Stimulated activated CD8-positive, alpha-beta memory T cell treated with anti-CD3 and anti-CD28 coated beads, Interleukin-15, amount 100 ng/mL, for 48 hours (primary cell): ENCODE measurements around the gene LHX6.

Source experiments
- DNase-seq, 2 donors: peaks; one replicate each; pipeline ENCODE4 v3.0.0-alpha.2; 2020; ENCODE audit warnings: low read depth in 2 of 2

LHX6 gene

DNA sequence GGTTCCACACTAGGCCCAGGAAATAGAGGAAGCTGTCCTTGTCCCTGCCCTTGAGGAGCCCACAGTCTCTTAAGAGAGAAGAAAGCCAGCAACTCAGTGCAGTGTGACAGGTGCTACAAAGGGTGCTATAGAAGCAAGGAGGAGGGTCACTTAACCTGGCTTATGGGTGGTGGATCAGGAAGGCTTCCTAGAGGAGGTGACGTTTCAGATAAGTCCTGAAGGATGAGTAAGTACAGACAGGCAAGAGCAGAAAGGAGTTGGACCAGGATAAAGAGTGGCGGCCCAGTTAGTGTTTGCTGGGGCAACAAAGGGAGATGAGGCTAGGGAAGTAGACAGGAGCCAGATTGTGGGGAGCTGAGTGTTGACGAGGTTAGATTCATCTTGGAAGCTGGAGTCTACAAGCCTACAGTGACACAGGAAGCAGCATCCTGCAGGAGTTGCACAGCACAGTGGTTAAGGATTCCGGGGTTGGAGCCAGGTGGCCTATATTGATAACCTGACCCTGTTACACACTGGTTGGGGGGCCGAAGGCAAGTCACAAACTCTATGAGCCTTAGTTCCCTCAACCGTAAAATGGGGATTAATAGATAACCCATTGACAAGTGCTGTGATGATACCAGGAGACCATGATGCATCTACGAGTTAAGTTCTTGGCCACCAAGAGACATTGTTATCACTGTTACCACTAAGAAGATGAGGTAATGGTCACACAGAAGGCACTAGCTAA is 5.4 kb upstream of the LHX6 start:
- no peak for DNase-seq

DNA sequence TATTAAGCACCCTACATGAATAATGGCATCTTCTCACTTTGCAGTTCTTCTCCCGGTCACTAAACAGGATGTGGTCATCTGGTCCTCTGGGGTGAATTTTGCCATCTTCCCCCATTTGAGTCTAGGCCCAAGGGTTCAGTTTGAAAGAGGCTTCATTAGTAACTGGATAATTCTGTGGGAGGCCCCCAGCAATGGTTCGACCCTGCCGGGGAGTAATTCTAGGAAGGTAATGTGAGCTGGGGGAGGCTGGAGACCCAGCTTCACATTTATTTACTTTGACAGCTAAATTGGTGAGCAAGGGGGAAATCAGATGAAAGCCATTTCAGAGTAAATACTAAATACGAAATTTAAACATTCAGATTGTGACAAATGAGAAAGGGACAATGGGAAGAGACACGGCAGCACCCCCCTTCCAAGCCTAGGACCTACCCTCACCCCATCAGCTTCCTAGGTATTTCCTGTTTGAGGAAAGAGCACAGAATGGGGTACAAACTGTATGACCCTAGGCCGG is 4.1 kb upstream of the LHX6 start:
- no peak for DNase-seq

GRCh38 chr9:122229485-122229837 is 704 bp upstream of the LHX6 start:
- DNase-seq: no peak

DNA sequence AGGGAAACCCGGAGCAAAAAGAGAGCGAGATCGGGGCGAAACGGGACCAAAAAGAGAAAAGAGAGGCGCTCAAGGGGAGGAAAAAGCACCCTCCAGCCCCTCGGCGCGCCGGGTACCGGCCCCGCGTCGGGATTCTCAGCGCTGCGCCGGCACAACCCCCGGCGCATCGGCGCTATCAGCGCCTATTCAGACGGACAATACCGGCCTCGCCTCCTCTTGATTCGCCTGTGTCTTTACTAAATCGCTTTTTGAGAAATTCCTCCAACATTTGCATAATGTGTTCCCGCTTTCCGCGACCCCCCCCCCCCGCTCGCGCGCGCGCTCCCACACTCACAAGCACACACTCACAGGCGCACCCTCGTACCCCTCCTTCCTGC is 578 bp downstream of the LHX6 start:
- no peak for DNase-seq

GRCh38 chr9:122227575-122227900 is 1.2 kb downstream of the LHX6 start:
- DNase-seq: no peak

DNA sequence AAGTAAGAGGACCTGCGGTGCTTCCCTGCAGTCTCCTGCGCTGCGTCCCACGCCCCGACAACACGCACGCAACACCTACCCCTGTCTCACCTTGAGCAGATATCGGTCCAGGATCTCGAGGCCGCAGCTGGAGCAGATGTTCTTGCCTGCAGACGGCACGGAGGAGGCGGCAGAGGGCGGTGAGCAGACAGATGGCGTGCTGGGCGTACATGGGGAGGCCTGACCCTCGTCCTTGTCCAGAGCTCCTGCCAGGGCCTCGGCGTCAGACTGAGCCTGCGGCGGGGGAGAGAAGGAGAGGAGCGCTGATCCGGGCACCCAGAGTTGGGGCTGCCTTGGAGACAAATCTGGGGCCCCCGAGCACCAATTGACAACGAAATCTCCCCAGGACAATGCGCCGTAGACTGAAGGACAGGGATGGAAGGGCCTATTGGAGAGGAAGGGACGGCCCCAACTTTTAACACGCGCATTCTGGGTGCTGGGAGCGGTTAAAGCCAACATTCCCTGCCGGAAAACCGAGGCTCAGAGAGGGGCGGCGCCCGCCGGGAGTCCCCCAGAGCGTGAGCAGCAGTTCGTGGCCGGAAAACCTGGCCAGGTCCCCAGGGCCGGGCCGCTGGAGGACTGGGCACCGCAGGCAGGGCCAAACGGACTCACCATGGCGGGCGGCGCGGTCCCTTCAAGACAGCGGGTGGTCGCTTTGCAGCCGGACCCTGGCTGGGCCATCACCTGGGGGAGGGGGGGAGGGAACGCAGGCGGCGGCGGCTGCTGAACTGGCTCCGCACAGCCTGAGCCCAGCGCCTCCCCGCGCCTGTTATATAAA is 1.8 kb downstream of the LHX6 start:
- DNase-seq: no peak

DNA sequence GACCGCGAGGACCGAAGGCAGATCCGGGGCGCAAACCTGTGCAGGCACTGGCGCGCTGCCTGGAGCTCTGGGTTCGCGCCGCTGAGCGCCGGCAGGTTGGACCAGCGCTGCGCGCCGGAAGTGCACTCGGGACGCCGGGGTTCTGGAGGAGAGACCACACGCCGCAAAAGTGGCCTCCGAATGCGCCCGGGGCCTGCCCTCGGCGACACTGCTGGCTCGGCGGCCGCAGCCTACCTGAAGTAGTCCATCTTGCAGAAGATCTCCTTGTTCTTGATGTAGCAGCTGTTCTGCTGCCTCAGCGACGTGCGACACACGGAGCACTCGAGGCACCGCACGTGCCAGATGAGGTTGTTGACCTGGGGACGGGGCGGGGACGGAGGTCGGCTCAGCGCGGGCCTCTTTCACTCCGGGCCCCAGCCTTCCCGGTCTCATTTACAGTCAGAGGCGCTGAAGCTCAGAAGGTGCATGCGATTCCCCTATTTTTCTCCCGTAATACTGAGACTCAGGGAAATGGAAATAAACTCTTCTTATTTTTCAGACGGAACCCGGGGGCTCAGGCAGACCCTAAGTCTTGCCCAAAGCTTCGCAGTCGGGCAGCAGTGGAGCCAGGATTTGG is 2.5 kb downstream of the LHX6 start:
- no peak for DNase-seq

GRCh38 chr9:122225312-122226141 is 3.2 kb downstream of the LHX6 start:
- no peak for DNase-seq

- DNase-seq: no peak
Observed at GRCh38 chr9:122223435-122223834, 5.3 kb downstream of the LHX6 start.

DNA sequence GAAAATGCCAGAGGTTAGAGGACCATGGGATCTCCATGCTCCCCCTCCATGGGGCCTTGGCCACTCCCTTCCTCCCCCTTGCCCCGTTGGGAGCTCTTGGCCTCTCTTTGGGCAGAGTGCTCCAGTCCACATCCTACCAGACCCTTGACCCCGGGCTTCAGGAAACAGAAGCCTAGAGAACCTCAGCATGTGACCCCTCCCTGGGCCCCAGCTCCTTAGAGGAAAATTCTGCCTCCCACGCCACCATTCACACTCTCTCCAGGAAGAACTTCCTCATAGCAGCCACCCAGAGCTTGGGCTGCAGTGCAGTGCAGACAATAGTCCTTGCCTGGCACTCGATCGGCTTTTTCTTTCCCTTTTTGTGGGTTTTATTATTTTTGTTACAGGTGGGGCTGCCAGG is 6.0 kb downstream of the LHX6 start:
- no peak for DNase-seq

GRCh38 chr9:122221183-122221811 is 7.5 kb downstream of the LHX6 start:
- DNase-seq: no peak

GRCh38 chr9:122220673-122221182 is 8.0 kb downstream of the LHX6 start:
- no peak for DNase-seq

- no peak for DNase-seq
Observed at GRCh38 chr9:122219856-122220672, 8.7 kb downstream of the LHX6 start.

GRCh38 chr9:122218935-122219855 is 9.6 kb downstream of the LHX6 start:
- no peak for DNase-seq

GRCh38 chr9:122218071-122218934 is 10.5 kb downstream of the LHX6 start:
- DNase-seq: no peak

DNA sequence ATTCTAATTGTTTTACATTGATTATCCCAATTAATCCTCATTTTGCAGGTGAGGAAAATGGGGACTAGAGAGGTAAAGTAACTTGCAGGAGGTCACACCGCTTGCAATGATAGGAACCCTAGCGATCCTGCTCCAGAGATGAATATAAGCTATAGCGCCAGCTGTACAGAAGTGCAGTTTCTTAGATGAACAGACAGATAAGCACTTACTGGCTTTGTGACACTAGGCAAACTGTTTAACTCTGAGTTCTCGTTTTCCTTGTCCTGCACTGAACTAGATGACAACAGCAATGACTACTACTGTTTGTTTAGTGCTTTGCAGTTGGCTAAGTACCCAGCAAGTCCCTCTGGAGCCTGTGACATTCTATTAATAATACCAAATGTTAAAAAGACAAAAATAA is 11.1 kb downstream of the LHX6 start:
- no peak for DNase-seq

DNA sequence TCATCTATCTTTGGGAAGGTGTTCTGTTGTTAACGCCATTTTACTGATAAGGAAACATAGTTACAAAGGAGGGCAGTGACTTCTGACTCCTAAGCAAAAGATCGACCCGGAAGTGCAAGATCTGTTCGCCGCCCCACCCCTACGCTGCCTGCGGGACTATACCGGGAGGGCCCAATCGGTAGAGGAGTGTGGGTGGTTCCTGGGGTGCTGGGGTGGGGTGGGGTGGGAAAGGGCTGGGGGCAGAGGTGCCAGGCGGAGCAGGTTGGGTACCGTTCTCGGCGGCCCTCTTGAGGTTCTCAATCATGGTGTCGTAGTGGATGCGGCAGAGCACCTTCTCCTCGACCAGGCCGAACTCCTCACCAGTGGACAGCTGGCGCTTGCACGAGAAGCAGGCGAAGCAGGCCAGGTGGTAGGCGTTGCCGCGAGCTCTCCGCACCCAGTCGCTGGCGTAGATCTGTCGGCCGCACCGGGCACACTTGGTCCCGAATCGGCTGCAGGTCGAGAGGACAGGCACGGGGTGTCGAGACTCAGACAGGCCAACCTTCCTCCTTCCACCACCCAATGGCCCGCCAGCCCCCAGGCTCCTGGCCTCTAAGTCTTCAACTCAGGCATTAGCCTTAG is 11.8 kb downstream of the LHX6 start:
- DNase-seq: no peak
